HL-60 (cell line): Measurements from ENCODE around the gene ACP4.
"Not testable (repeated sequence)": the region's sequence is repeated elsewhere in the genome, so short reads cannot be mapped to it uniquely, and the experiment has no call there.

Source experiments
- DNase-seq, 2 experiments: peaks; one replicate each; pipeline ENCODE4 v3.0.0-alpha.2; 2010 to 2020; ENCODE audit warnings: low read depth in 1 of 2, low spot score in 1 of 2
- H3K27ac ChIP-seq: fragments of 250-450 bp; sonication (Bioruptor Pico); replicated peaks from 2 replicates; pipeline ENCODE4 v1.5.1; 2020; ENCODE audit warnings: mild to moderate bottlenecking, moderate library complexity
- H3K27me3 ChIP-seq: fragments of 250-450 bp; sonication (Bioruptor Pico); 2 replicates; pipeline ENCODE4 v1.5.1; 2021; ENCODE audit warnings: mild to moderate bottlenecking, moderate library complexity; ENCODE audit not compliant: insufficient read depth, poor library complexity, severe bottlenecking
- H3K4me3 ChIP-seq: replicated peaks from 2 replicates; pipeline ENCODE4 v1.5.1; 2011; ENCODE audit warnings: mild to moderate bottlenecking, control low read depth, low read length; ENCODE audit not compliant: insufficient read depth
- GABPA ChIP-seq: IDR thresholded peaks from 2 replicates; pipeline ENCODE4 v1.6.1; 2012; ENCODE audit warnings: low read depth
- POLR2AphosphoS5 ChIP-seq: IDR thresholded peaks from 2 replicates; pipeline ENCODE4 v1.6.1; 2012; ENCODE audit warnings: low read depth
- SPI1 ChIP-seq: IDR thresholded peaks from 2 replicates; pipeline ENCODE4 v1.6.1; 2012; ENCODE audit warnings: low read depth, mild to moderate bottlenecking, borderline replicate concordance
- TF ChIP-seq, protein P1 (sequence below): IDR thresholded peaks from one replicate; pipeline ENCODE4 v1.5.1; 2011; ENCODE audit warnings: low read length, control low read depth, inconsistent platforms; ENCODE audit not compliant: insufficient read depth
- TF ChIP-seq, protein P2 (sequence below): IDR thresholded peaks from 2 replicates; pipeline ENCODE4 v1.6.1; 2012; ENCODE audit warnings: low read depth; ENCODE audit not compliant: insufficient replicate concordance

The ACP4 gene

DNA sequence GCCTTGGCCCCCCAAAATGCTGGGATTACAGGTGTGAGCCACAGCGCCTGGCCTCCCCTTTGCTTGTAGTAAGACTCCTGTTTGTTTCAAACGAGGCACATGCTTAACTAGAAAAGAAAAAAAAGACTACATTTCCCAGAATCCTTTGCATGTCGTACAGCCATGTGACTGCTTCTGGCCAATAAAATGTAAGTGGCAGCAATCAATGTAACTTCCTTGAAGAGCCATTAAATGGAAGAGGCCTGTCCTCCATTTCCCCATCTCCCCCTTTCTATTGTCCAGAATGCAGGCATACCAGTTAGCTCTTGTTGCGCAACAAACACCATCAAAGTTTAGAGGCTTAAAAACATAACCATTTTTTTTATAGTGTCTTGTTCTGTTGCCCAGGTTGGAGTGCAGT, 30.3 kb upstream of the ACP4 start:
- TF ChIP-seq SPI1 (no peak), GABPA (no peak), POLR2AphosphoS5 (no peak)
- TF ChIP-seq, protein P1, sequence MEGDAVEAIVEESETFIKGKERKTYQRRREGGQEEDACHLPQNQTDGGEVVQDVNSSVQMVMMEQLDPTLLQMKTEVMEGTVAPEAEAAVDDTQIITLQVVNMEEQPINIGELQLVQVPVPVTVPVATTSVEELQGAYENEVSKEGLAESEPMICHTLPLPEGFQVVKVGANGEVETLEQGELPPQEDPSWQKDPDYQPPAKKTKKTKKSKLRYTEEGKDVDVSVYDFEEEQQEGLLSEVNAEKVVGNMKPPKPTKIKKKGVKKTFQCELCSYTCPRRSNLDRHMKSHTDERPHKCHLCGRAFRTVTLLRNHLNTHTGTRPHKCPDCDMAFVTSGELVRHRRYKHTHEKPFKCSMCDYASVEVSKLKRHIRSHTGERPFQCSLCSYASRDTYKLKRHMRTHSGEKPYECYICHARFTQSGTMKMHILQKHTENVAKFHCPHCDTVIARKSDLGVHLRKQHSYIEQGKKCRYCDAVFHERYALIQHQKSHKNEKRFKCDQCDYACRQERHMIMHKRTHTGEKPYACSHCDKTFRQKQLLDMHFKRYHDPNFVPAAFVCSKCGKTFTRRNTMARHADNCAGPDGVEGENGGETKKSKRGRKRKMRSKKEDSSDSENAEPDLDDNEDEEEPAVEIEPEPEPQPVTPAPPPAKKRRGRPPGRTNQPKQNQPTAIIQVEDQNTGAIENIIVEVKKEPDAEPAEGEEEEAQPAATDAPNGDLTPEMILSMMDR = no peak
- TF ChIP-seq, protein P2, sequence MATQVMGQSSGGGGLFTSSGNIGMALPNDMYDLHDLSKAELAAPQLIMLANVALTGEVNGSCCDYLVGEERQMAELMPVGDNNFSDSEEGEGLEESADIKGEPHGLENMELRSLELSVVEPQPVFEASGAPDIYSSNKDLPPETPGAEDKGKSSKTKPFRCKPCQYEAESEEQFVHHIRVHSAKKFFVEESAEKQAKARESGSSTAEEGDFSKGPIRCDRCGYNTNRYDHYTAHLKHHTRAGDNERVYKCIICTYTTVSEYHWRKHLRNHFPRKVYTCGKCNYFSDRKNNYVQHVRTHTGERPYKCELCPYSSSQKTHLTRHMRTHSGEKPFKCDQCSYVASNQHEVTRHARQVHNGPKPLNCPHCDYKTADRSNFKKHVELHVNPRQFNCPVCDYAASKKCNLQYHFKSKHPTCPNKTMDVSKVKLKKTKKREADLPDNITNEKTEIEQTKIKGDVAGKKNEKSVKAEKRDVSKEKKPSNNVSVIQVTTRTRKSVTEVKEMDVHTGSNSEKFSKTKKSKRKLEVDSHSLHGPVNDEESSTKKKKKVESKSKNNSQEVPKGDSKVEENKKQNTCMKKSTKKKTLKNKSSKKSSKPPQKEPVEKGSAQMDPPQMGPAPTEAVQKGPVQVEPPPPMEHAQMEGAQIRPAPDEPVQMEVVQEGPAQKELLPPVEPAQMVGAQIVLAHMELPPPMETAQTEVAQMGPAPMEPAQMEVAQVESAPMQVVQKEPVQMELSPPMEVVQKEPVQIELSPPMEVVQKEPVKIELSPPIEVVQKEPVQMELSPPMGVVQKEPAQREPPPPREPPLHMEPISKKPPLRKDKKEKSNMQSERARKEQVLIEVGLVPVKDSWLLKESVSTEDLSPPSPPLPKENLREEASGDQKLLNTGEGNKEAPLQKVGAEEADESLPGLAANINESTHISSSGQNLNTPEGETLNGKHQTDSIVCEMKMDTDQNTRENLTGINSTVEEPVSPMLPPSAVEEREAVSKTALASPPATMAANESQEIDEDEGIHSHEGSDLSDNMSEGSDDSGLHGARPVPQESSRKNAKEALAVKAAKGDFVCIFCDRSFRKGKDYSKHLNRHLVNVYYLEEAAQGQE = no peak
- H3K27ac ChIP-seq = no peak overlapping the region
- H3K27me3 ChIP-seq = no peaks in the 10 kb centered on the region
- DNase-seq = no peak
- H3K4me3 ChIP-seq = no peak overlapping the region

DNA sequence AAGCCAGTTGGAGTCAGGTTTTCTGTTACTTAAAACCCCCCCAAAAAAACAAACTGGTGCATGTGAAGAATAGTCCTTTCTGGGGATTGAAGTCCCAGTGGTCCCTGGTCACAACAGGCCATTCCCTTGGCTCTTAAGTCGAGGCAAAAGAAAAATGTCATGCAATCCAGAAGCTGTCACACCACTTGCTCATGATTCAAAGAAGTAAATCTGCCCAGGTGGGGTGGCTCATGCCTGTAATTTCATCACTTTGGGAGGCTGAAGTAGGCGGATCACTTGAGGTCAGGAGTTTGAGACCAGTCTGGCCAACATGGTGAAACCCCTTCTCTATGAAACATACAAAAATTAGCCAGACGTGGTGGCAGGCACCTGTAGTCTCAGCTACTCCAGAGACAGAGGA, 28.7 kb upstream of the ACP4 start:
- DNase-seq, H3K27ac ChIP-seq, H3K4me3 ChIP-seq, H3K27me3 ChIP-seq: not testable (repeated sequence)

DNA sequence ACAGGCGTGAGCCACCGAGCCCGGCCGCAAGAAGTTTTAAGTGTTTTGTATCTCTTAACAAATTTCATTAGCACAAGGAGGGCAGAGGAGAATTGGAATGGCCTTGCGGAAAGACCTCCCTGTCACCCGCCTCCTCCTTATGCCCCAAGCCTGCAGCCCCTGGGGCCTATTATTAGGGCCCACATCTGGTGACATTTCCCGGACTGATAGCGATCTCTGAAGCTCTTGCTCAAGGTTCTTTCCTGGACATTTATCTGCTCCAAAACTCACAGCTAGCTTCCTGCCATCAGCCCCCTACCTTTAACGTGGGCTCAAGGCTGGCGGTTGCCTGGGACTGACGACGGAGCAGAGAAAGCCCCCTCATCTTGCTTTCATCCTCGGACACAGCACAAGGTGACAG, 26.7 kb upstream of the ACP4 start:
- DNase-seq, H3K4me3 ChIP-seq, H3K27me3 ChIP-seq, H3K27ac ChIP-seq: not testable (repeated sequence)

DNA sequence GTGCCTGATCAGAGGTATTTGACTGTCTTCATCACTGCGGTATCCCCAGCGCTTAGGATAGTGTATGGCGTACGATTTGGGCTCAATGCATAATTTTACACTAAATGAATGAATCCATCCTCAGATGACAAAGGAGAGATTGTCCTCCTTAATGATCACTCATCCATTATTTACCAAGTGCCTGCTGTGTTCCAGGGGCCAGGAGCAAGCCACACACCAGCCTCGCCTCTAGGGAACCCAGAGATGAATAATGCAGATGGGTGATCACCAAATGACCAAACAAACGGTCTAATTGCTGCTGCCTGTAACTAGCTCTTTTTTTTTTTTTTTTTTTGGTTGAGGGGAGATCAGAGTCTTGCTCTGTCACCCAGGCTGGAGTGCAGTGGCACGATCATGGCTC, 25.8 kb upstream of the ACP4 start:
- TF ChIP-seq GABPA (no peak), POLR2AphosphoS5 (no peak), SPI1 (no peak)
- TF ChIP-seq, protein P2 = no peak
- TF ChIP-seq, protein P1 = no peak
- H3K4me3 ChIP-seq = no peak overlapping the region
- DNase-seq = no peak
- no peaks in the 10 kb centered on the region for H3K27me3 ChIP-seq
- H3K27ac ChIP-seq = no peak overlapping the region

DNA sequence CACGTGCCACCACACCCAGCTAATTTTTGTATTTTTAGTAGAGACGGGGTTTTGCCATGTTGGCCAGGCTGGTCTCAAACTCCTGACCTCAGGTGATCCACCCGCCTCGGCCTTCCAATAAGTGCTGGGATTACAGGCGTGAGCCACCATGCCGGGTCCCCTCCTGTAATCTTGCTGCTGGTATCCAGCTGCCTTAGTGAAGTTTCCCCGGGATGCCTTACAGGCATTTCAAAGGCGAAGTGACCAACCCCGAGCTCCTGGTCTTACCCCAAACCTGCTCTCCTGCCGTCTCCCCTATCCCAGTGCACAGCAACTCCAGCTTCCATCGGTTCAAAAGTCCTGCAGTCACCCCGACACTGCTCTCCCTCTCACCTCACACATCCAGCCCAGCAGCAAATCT, 23.5 kb upstream of the ACP4 start:
- not testable (repeated sequence) for H3K27me3 ChIP-seq, H3K27ac ChIP-seq, H3K4me3 ChIP-seq, DNase-seq

DNA sequence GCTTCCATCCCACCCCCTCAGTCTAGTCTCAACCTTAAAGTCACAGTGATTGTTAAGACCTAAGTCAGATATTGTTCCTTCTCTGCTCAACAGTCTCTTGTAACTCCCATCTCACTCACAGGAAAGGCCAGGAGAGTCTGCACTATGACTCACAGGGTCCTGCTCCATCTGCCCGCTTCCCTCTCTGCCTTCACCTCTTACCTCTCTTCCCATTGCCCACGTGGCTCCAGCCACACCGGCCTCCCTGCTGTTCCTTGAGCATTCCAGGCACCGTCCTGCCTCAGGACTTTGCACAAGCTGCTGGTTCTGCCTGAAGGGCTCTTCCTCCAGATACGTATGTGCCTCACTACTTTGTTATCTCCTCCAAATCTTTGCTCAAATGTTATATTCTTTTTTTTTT, 23.0 kb upstream of the ACP4 start:
- H3K27me3 ChIP-seq, DNase-seq, H3K27ac ChIP-seq, H3K4me3 ChIP-seq: not testable (repeated sequence)
